HepG2 (cell line): ENCODE data around the gene GALR2. TPM values are rescaled to one million over a fixed set of nuclear protein-coding genes. Genes with fewer than 3 reads are reported as not detected.
A peak's percentile ranks its signal among the peaks of the same experiment; 100 is the strongest.

ENCODE experiments used
- AGO1 ChIP-seq: fragments of 200-400 bp; formaldehyde crosslinking; IDR thresholded peaks from 2 replicates; pipeline ENCODE4 v1.6.1; 2017; ENCODE audit warnings: mild to moderate bottlenecking, low read depth, low read length, moderate library complexity; ENCODE audit not compliant: poor library complexity, severe bottlenecking
- ARNTL ChIP-seq: sonication (generic); formaldehyde crosslinking; IDR thresholded peaks from 2 replicates; pipeline ENCODE4 v1.4.0; 2020; ENCODE audit warnings: mild to moderate bottlenecking, missing genetic modification reagents
- ATF7-NPFF ChIP-seq: sonication (generic); formaldehyde crosslinking; IDR thresholded peaks from 2 replicates; pipeline ENCODE4 v1.8.1; 2023; ENCODE audit warnings: mild to moderate bottlenecking, low read depth, missing genetic modification reagents, moderate library complexity
- ATM ChIP-seq: fragments of 450-650 bp; IDR thresholded peaks from 2 replicates; pipeline ENCODE4 v1.7.1; 2017; ENCODE audit warnings: mild to moderate bottlenecking, borderline replicate concordance
- BCL6 ChIP-seq: IDR thresholded peaks from 2 replicates; pipeline ENCODE4 v1.6.1; 2016; ENCODE audit warnings: missing genetic modification reagents, missing compliant biosample characterization
- DR1 ChIP-seq: sonication (generic); formaldehyde crosslinking; IDR thresholded peaks from 2 replicates; pipeline ENCODE4 v1.8.0; 2021; ENCODE audit warnings: mild to moderate bottlenecking, missing genetic modification reagents, inconsistent platforms
- IRF1 ChIP-seq: sonication (generic); formaldehyde crosslinking; IDR thresholded peaks from 2 replicates; pipeline ENCODE4 v1.4.0; 2020; ENCODE audit warnings: low read depth, mild to moderate bottlenecking, missing genetic modification reagents
- JARID2 ChIP-seq: sonication (generic); formaldehyde crosslinking; IDR thresholded peaks from 2 replicates; pipeline ENCODE4 v1.8.1; 2023; ENCODE audit warnings: missing genetic modification reagents, inconsistent platforms; ENCODE audit not compliant: insufficient replicate concordance
- MXD3 ChIP-seq: IDR thresholded peaks from 2 replicates; pipeline ENCODE4 v1.6.1; 2016; ENCODE audit warnings: mild to moderate bottlenecking, missing biosample characterization, missing genetic modification reagents
- POGK ChIP-seq: sonication (generic); formaldehyde crosslinking; conservative IDR thresholded peaks from 2 replicates; pipeline ENCODE4 v1.8.0; 2022; ENCODE audit warnings: mild to moderate bottlenecking, moderate library complexity, missing genetic modification reagents
- SRY ChIP-seq: sonication (generic); formaldehyde crosslinking; IDR thresholded peaks from 2 replicates; pipeline ENCODE4 v1.8.0; 2022; ENCODE audit warnings: mild to moderate bottlenecking, missing genetic modification reagents
- ZNF124 ChIP-seq: sonication (generic); formaldehyde crosslinking; IDR thresholded peaks from 2 replicates; pipeline ENCODE4 v1.4.0; 2020; ENCODE audit warnings: missing genetic modification reagents
- ZNF143 ChIP-seq: sonication (generic); formaldehyde crosslinking; IDR thresholded peaks from 2 replicates; pipeline ENCODE4 v1.4.0; 2020; ENCODE audit warnings: missing genetic modification reagents
- ZNF18 ChIP-seq: sonication (generic); formaldehyde crosslinking; IDR thresholded peaks from 2 replicates; pipeline ENCODE4 v1.8.0; 2022; ENCODE audit warnings: mild to moderate bottlenecking, missing genetic modification reagents; ENCODE audit not compliant: insufficient replicate concordance
- ZNF234 ChIP-seq: sonication (generic); formaldehyde crosslinking; conservative IDR thresholded peaks from 2 replicates; pipeline ENCODE4 v1.5.1; 2020; ENCODE audit warnings: mild to moderate bottlenecking, missing genetic modification reagents
- ZNF251 ChIP-seq: sonication (generic); formaldehyde crosslinking; IDR thresholded peaks from 2 replicates; pipeline ENCODE4 v1.9.0; 2021; ENCODE audit warnings: mild to moderate bottlenecking, missing genetic modification reagents
- ZNF296 ChIP-seq: sonication (generic); formaldehyde crosslinking; conservative IDR thresholded peaks from 2 replicates; pipeline ENCODE4 v1.5.0; 2020; ENCODE audit warnings: mild to moderate bottlenecking, missing genetic modification reagents
- ZNF512 ChIP-seq: sonication (generic); formaldehyde crosslinking; IDR thresholded peaks from 2 replicates; pipeline ENCODE4 v1.4.0; 2020; ENCODE audit warnings: mild to moderate bottlenecking, missing genetic modification reagents
- ZNF558 ChIP-seq: sonication (generic); formaldehyde crosslinking; IDR thresholded peaks from 2 replicates; pipeline ENCODE4 v1.9.0; 2022; ENCODE audit warnings: mild to moderate bottlenecking, missing genetic modification reagents, borderline replicate concordance
- ZNF883 ChIP-seq: sonication (generic); formaldehyde crosslinking; IDR thresholded peaks from 2 replicates; pipeline ENCODE4 v1.5.1; 2020; ENCODE audit warnings: mild to moderate bottlenecking, missing genetic modification reagents; ENCODE audit errors: not compliant biosample characterization
- polyA plus RNA-seq, 8 experiments: library from polyadenylated mRNA; depleted of rRNA in 3 of 8; stranded (reverse) in 7 of 8; unstranded in 1 of 8; fragments of >200 nt; fragmentation: Illumina TruSeq in 4 of 8; extraction: Trizol in 4 of 8; gene quantifications; 2 replicates each; pipeline versions ENCODE4 v1.2.1 to v1.2.3, GENCODE V29; 2011 to 2016; ENCODE audit warnings: low read depth in 4 of 8, missing spikeins in 1 of 8, mixed read lengths in 1 of 8; ENCODE audit not compliant: insufficient read depth in 1 of 8
- total RNA-seq, 5 experiments: library from RNA; depleted of rRNA; stranded (reverse); fragments of >200 nt; fragmentation: Illumina TruSeq; extraction: Trizol; gene quantifications; 2 replicates each; pipeline ENCODE4 v1.2.3, GENCODE V29; 2016; ENCODE audit warnings: low read depth in 1 of 5

Gene GALR2
- total and polyA plus RNA-seq, 2 of the 13 experiments (the other 11 are each of a cell fraction or from before 2014, with no cell fraction given) = 0.48 to 0.58 TPM

- TF ChIP-seq JARID2 (CRISPR knock-in tag) (peak; percentile 64), AGO1 (peak; percentile 71), ZNF558 (CRISPR knock-in tag) (no peak), ZNF883 (peak; percentile 89), DR1 (peak; percentile 67; the same call in 1 of the 2 replicates), SRY (peak; percentile 75; the same call in 1 of the 2 replicates), ZNF512 (CRISPR knock-in tag) (no peak), ATM (no peak), ZNF234 (CRISPR knock-in tag) (no peak), ZNF296 (CRISPR knock-in tag) (peak; percentile 77; the same call in 1 of the 2 replicates), ATF7-NPFF (peak; percentile 85), POGK (peak; percentile 54; the same call in 1 of the 2 replicates), ZNF143 (CRISPR knock-in tag) (peak; percentile 74), BCL6 (CRISPR knock-in tag) (0 out of 2 replicates have a peak, but pooled peaks have one; percentile 21), MXD3 (peak; percentile 80), ARNTL (CRISPR knock-in tag) (peak; percentile 23; the same call in 1 of the 2 replicates), ZNF251 (peak; percentile 27; the same call in 1 of the 2 replicates), IRF1 (CRISPR knock-in tag) (no peak), ZNF124 (CRISPR knock-in tag) (peak; percentile 81), ZNF18 (CRISPR knock-in tag) (peak; percentile 60)
Observed at GRCh38 chr17:76103274-76104139, 28.9 kb downstream of the GALR2 start, which contains the start of gene EXOC7 (continued).
